NCI-H2227 (cell line): ENCODE measurements around the gene PLA2G4B.

Experiments
- DNase-seq: peaks from one replicate; lab custom pipeline; 2025; ENCODE audit not compliant: unreplicated experiment; lab: John Stamatoyannopoulos, UW

The PLA2G4B gene

DNA sequence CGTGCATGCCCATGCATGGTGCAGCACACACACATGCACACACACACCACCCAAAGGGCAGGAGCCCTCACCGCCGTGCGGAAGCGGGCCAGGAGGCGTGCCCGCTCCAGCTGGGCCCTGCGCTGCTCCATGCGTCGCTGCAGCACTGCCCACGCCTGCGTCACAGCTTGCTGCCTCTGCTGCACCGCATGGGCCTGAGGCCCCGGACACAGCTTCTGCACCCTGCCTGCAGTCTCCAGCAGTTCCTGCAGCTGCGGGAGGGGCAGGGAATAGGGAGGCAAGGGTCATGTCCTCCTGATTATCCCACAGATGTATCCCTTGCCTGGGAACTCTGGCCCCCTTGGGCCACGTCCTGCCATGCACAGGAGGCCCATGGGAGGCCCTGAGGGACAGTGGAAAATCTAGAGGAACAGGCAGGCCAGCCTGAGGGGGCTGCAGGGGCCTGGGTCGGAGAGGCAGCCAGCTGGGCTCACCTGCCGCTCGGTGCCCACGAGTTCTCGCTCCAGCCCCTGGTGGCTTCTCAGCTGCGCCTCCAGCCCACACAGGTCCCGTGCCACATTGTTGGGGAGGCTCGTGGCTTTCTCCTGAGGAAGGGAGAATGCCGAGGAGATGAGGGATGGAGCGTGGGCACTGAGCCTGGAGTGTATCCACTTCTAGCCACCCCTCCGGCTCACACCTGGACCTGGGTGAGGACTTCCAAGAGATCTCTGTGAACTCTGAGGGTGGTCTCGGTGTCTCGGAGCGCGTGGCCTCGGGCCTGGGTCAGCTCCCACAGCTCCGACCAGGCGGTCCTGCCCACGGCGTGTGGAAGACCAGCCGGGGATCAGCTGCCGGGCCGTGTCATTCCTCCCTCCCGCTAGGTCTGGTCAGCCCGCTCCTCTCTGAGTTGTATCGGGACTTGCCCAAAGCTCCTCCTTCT lies 31.4 kb downstream of the PLA2G4B start:
- DNase-seq = no peak

- no peak for DNase-seq
These were observed 32.0 kb downstream of the PLA2G4B start for GRCh38 chr15:41870689-41871081.

DNA sequence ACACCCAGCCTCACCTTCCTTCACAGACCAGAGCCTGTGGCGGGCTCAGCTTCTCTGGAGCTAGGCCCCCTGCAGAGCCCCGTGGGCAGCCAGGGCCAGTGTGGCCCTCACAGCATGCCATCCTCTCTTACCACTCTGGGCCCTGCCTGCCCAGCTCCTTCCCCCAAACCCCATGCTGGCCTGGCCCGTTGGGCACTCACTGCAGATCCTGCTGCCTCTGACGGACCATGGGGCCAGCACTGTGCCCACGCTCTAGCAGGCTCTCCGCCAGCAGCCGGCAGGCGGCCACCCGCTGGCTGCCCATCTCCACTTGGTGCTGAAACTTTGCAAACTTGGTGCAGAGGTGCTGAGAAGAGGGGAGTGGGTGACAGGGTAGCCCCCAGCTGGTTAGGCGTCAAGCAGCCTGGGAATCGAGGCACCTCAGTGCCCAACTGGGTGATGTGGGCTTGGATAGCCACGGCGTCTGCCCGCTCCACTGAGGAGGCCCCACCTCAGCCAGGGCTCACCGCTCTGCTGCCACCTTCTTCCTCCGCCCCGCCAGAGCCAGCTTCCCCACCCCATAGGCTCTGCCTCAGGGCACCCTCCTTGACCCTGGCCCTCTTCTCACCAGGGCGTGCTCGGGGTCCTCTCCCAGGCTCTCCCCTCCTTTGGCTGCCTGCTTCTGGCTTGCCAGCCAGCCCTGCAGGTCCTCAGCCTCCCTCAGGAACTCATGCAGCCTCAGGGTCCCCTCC lies 32.7 kb downstream of the PLA2G4B start:
- DNase-seq = no peak

- no peak for DNase-seq
These were observed 33.6 kb downstream of the PLA2G4B start for GRCh38 chr15:41872166-41872747.

DNA sequence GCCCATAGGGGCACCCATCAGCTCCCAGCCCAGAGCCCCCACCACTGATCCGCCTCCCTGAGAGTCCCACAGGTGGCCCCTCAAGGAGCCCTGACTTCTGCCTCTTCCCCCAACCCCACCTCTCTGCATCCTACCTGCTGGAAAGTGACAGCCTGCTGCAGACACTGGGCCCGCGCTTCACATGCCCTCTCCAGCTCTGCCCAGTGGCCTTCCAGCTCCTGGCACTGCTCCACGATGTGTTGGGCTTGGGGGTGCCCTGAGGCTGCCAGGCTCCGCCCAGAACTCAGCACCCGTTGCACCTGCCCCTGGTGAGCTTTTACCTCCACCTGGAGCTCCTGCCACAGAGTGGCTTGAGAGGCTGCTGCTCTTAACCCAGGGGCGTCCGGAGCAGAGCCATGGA lies 35.1 kb downstream of the PLA2G4B start:
- DNase-seq = no peak

- no peak for DNase-seq
These were observed 36.1 kb downstream of the PLA2G4B start for GRCh38 chr15:41874736-41875135.

DNA sequence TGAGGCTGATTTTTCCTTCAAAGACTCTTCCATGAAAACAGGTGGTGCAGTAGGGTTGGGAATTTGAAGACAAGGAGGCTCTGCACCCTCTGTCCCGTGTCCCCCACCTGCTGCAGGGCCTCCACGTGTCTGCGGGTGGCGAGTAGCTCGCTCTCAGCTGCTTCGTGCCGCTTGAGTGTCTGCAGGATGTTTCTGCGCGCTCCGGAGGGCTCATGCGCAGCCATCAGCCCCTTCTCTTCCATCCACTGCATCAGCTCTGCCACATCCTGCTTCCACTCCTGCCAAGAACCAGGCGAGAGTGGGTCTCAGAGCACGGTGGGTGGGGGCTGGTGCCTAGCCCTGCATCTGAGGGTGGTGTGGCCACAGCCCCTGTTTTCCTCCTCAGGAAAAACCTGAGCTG lies 37.4 kb downstream of the PLA2G4B start:
- no peak for DNase-seq

- no peak for DNase-seq
These were observed 38.0 kb downstream of the PLA2G4B start for GRCh38 chr15:41876689-41877088.

GRCh38 chr15:41877631-41878354 lies 39.1 kb downstream of the PLA2G4B start:
- no peak for DNase-seq

DNA sequence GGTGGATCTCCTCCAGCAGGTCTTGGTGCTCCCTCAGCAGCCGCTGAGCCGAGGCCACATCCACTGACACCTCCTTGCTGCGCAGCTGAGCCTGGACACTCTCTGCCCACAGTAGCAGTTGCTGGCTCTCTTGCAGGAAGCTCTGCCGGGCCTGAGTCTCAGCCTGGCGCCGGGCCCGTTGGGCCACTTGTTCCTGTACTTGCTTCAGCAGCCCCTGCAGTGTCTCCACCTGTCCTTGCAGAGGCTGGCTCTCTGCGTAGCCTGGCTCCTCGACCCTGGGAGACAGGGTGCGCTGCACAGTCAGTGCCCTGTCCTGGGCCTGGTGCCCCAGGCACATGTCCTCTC lies 39.7 kb downstream of the PLA2G4B start:
- no peak for DNase-seq

GRCh38 chr15:41879321-41879845 lies 40.7 kb downstream of the PLA2G4B start:
- no peak for DNase-seq

- DNase-seq = no peak
These were observed 41.7 kb downstream of the PLA2G4B start for GRCh38 chr15:41880156-41880877.

GRCh38 chr15:41881086-41881485 lies 42.4 kb downstream of the PLA2G4B start:
- DNase-seq = no peak

DNA sequence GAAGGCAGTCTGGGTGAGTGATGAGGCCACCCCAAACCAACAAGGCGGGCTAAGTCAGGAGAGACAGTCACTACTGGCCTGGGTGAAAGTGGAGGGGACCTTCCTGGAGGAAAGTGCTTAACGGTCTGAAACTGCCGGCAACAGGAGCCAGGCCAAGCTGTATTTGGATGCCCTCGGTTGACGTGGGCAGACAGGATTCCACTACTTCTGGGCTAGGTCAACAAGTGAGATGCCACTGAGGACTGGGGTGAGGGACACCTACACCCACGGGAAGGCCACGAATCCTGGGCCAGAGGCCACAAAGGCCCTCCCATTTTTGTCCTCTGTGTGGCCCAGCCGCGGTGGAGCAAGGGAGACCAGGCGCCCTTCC lies 42.9 kb downstream of the PLA2G4B start:
- no peak for DNase-seq

- no peak for DNase-seq
These were observed 43.5 kb downstream of the PLA2G4B start for GRCh38 chr15:41881920-41882688.

GRCh38 chr15:41882689-41883483 lies 44.2 kb downstream of the PLA2G4B start:
- DNase-seq = no peak

DNA sequence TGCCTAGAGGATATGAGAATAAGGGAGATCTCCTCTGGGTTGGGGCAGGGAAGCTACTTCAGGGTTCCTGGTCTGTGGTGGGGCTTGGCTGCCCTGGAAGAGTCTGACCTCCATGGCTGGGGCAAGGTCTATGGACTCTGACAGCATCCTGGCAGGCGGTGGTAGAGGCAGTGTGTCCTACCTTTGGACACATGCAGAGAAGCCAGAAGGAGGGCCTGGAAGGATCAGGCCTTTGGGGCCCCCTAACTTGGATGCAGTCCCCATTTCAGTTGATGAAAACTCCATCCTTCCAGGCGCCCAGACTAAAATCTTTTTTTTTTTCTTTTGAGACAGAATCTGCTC lies 44.8 kb downstream of the PLA2G4B start:
- no peak for DNase-seq

- DNase-seq = no peak
These were observed 45.8 kb downstream of the PLA2G4B start for GRCh38 chr15:41884458-41884857.

DNA sequence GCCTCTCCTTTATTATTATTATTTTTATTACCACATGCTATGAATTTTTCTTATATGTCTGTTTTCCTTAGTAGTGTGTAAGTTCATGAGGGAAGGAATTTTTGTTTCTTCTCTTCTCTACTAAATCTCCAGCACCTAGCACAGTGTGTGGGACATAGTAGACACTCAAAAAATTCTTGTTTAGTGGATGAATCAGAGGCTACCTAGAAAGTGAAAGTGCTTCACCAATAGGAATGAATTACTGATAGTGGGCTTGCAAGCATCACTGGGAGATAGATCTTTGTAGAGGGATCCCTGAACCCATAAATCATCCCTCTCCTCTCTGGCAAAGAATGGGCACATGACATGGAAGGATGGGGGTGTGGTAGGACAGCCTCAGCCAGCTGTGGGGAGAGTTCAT lies 46.7 kb downstream of the PLA2G4B start:
- DNase-seq = no peak
